Measurements from ENCODE around the gene DCC. TPM values are rescaled to one million over a fixed set of nuclear protein-coding genes. Genes with fewer than 3 reads are reported as not detected.

The DCC gene
- total and polyA plus RNA-seq, 9 of the 15 experiments (the other 6 are each of a cell fraction or from before 2014, with no cell fraction given) = not detected

DNA sequence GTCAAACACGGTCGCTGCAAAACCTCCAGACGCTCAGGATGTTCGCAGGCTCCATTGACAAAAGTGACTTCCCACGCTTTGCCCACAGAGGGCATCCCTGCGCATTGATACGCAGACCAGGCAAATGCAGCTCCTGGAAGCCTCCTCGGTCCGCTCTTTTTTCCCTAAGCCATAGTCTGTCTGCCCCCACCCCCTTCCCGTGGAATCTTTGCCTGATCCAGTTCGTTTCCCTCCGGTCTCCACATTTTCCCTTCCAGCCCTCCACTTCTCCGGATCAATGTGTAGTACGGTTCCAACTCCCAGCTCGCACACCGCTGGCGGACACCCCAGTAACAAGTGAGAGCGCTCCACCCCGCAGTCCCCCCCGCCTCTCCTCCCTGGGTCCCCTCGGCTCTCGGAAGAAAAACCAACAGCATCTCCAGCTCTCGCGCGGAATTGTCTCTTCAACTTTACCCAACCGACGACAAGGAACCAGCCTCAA is at the start of gene DCC (continued):
- TF ChIP-seq, protein P1, sequence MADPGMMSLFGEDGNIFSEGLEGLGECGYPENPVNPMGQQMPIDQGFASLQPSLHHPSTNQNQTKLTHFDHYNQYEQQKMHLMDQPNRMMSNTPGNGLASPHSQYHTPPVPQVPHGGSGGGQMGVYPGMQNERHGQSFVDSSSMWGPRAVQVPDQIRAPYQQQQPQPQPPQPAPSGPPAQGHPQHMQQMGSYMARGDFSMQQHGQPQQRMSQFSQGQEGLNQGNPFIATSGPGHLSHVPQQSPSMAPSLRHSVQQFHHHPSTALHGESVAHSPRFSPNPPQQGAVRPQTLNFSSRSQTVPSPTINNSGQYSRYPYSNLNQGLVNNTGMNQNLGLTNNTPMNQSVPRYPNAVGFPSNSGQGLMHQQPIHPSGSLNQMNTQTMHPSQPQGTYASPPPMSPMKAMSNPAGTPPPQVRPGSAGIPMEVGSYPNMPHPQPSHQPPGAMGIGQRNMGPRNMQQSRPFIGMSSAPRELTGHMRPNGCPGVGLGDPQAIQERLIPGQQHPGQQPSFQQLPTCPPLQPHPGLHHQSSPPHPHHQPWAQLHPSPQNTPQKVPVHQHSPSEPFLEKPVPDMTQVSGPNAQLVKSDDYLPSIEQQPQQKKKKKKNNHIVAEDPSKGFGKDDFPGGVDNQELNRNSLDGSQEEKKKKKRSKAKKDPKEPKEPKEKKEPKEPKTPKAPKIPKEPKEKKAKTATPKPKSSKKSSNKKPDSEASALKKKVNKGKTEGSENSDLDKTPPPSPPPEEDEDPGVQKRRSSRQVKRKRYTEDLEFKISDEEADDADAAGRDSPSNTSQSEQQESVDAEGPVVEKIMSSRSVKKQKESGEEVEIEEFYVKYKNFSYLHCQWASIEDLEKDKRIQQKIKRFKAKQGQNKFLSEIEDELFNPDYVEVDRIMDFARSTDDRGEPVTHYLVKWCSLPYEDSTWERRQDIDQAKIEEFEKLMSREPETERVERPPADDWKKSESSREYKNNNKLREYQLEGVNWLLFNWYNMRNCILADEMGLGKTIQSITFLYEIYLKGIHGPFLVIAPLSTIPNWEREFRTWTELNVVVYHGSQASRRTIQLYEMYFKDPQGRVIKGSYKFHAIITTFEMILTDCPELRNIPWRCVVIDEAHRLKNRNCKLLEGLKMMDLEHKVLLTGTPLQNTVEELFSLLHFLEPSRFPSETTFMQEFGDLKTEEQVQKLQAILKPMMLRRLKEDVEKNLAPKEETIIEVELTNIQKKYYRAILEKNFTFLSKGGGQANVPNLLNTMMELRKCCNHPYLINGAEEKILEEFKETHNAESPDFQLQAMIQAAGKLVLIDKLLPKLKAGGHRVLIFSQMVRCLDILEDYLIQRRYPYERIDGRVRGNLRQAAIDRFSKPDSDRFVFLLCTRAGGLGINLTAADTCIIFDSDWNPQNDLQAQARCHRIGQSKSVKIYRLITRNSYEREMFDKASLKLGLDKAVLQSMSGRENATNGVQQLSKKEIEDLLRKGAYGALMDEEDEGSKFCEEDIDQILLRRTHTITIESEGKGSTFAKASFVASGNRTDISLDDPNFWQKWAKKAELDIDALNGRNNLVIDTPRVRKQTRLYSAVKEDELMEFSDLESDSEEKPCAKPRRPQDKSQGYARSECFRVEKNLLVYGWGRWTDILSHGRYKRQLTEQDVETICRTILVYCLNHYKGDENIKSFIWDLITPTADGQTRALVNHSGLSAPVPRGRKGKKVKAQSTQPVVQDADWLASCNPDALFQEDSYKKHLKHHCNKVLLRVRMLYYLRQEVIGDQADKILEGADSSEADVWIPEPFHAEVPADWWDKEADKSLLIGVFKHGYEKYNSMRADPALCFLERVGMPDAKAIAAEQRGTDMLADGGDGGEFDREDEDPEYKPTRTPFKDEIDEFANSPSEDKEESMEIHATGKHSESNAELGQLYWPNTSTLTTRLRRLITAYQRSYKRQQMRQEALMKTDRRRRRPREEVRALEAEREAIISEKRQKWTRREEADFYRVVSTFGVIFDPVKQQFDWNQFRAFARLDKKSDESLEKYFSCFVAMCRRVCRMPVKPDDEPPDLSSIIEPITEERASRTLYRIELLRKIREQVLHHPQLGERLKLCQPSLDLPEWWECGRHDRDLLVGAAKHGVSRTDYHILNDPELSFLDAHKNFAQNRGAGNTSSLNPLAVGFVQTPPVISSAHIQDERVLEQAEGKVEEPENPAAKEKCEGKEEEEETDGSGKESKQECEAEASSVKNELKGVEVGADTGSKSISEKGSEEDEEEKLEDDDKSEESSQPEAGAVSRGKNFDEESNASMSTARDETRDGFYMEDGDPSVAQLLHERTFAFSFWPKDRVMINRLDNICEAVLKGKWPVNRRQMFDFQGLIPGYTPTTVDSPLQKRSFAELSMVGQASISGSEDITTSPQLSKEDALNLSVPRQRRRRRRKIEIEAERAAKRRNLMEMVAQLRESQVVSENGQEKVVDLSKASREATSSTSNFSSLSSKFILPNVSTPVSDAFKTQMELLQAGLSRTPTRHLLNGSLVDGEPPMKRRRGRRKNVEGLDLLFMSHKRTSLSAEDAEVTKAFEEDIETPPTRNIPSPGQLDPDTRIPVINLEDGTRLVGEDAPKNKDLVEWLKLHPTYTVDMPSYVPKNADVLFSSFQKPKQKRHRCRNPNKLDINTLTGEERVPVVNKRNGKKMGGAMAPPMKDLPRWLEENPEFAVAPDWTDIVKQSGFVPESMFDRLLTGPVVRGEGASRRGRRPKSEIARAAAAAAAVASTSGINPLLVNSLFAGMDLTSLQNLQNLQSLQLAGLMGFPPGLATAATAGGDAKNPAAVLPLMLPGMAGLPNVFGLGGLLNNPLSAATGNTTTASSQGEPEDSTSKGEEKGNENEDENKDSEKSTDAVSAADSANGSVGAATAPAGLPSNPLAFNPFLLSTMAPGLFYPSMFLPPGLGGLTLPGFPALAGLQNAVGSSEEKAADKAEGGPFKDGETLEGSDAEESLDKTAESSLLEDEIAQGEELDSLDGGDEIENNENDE (IDR thresholded peaks at IDR 0.05; ENCODE audit: low read depth, low read length) = no peak
- TF ChIP-seq NR1H2 (CRISPR knock-in tag; IDR thresholded peaks at IDR 0.05) (no peak), EP300 (IDR thresholded peaks at IDR 0.05; ENCODE audit: low read length) (no peak), NFRKB (IDR thresholded peaks at IDR 0.05; ENCODE audit: low read depth) (no peak), RAD21 (CRISPR knock-in tag; conservative IDR thresholded peaks at IDR 0.05 in 1 of 2, IDR thresholded peaks at IDR 0.05 in 1 of 2) (no peak)

Measured in K562 (cell line).